Left kidney (tissue), 2 donors: ENCODE results near the gene PPP1R37. TPM values are rescaled to one million over a fixed set of nuclear protein-coding genes. Genes with fewer than 3 reads are reported as not detected.

Experiments
- DNase-seq: peaks from one replicate; pipeline ENCODE4 v3.0.0-alpha.2; 2013
- polyA plus RNA-seq: library from polyadenylated mRNA; unstranded; fragments of 120-200 nt; gene quantifications from one replicate; pipeline ENCODE4 v1.2.1, GENCODE V29; 2013; ENCODE audit not compliant: insufficient read length

PPP1R37 gene
- polyA plus RNA-seq, 1 donor, result 23.6 TPM

DNA sequence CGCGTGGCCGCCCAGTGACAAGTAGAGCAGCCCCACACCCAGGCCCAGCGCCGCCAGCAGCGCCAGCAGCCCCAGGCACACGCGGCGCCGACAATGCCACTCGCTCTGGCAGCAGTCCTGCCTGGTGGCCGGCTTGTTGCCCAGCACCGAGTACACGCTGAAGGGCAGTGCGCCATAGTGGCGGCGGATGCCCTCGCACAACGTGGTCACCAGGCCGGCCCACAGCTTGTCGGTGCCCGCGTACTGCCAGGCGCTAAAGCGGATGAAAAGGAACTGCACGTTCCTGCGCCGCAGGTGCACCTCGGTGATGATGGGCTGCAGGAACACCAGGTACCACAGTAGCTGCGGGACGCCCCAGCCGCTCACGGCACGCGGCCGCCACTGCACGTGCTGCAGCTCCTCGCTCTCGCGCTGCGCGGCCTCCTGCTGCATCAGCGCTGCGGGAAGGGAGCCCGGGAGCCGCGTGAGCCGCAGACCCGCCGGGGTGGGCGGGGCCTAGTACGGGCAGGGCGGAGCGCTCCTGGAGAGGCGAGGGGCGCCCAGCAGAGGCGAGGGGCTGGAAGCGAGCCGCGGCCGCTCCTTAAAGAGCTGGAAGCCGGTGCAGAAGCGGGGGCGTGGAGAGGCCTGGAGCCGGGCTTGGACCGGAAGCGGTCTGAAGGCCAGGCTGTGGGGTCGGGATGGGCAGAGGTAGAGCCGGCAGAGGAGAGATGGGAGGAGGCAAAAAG lies 60.5 kb downstream of the PPP1R37 start:
- DNase-seq, result no peak

GRCh38 chr19:45154064-45154827 lies 61.3 kb downstream of the PPP1R37 start:
- no peak for DNase-seq

- no peak for DNase-seq
Measured at GRCh38 chr19:45156011-45156630, 63.1 kb downstream of the PPP1R37 start.

GRCh38 chr19:45156751-45157150 lies 63.8 kb downstream of the PPP1R37 start:
- DNase-seq, result no peak

GRCh38 chr19:45158503-45159209 lies 65.7 kb downstream of the PPP1R37 start:
- DNase-seq, result no peak

GRCh38 chr19:45159210-45159970 lies 66.4 kb downstream of the PPP1R37 start:
- DNase-seq, result no peak

- DNase-seq, result no peak
Measured at GRCh38 chr19:45159971-45160324, 67.0 kb downstream of the PPP1R37 start.

DNA sequence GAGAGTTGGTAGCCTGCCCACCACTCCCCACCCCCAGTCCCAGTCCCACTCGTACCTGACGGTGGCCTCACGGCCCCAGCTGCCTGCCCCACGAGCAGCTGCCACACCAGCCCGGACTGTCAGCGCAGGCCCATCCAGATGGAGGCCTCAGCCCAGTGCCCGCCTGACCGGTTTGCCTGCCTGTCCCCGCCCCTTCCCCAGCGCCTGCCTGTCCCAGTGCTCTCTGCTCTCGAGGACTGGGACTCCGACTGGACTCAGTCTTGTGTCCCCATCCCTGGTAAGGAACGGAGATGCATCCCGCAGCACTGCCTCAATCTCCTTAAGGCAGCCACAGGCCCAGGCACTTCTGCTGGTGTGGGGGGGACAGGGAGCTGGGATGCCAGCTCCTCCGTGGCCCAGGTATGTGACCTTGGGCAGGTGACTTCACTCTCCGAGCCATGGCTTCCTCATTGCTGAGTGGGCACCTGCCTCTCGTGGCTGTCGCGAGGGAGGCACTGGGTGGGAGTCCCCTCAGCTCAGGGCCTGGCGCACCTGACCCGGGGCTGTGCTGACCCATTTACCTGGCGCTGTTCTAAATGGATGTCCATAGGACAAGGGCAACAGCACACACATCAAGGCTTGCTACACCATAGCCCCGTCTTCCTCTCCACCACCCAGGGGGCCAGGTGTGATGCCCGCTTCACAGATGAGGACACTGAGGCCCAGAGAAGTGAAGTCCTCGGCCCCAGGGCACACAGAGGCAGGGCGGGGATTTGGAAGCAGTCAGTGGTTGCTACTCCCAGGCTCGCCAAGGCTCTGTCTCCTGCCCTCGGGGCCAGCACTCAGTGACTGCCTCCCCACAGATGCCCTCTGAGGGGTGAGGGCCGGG lies 68.1 kb downstream of the PPP1R37 start, which contains the start of gene NKPD1:
NKPD1 (minus strand) TSS at position 113 of the 868 bp plus-strand sequence. CDS start 832 bp downstream, outside the sequence.
- no peak for DNase-seq

DNA sequence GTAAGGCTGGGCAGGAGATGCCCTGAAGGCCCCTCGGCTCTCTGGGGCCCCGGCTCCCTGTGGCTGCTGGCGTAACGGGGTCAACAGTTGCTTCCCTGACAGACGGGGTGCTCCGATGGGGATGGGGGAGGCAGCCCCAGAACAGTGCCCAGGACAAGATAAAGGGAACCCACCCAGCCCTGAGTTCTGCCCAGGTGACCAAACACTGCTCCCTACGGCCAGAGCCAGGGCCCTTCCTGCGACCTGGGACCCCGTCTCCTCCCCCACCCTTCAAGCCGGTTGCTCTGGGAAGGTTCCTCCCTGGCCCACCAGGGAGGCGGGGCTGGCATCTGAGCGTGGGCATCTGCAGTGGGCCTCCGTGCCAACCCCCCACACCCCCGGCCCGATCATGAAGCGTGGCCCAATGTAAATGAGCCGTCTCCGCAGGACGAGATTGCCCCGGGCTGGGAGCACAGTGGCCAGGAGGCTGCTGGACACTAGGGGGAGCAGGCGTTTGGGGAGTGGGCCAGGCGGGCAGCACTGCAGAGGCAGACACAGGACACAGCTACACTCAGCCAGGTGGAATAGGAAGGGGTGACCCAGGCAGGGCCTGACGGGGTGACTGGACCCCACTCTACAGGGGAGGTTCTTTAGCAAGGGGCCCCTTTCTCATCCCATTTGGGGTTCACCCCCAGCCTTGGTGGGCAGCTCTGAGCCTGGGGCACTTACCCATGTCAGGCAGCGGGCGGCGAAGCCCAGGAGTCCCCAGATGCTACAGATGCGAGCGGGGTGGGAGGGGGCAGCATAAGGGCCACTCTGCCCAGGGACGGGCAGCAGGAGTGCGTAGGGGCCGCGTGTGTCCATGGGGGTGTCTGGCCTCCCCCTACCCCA lies 69.0 kb downstream of the PPP1R37 start:
- DNase-seq, result no peak

DNA sequence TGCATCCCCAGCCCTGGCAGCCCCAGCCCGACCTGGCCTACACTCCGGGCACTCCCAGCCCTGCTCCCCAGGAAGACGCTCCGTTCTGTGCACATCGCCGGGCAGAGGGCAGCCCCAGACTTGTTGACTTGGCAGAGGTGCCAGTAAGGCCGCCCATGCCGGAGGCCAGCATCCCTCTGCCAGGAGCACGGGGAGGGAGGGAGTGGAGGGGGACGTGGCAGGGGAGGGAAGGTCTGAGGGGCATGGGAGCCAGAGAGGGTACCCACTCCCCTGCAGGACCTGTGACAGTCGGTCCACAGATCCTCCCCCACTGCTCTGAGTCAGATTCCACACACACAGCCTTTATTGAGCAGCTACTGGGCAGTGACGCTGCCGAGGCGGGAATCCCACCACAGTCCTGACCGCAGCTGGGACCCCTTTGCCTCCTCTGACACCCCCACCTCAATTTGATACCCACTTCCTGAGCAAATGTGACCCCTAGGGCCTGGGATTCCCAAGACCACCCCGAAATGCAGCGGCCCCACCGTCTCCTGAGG lies 69.7 kb downstream of the PPP1R37 start:
- no peak for DNase-seq

GRCh38 chr19:45163156-45163555 lies 70.2 kb downstream of the PPP1R37 start:
- DNase-seq, result no peak

- DNase-seq, result no peak
Measured at GRCh38 chr19:45163751-45164460, 70.9 kb downstream of the PPP1R37 start.

DNA sequence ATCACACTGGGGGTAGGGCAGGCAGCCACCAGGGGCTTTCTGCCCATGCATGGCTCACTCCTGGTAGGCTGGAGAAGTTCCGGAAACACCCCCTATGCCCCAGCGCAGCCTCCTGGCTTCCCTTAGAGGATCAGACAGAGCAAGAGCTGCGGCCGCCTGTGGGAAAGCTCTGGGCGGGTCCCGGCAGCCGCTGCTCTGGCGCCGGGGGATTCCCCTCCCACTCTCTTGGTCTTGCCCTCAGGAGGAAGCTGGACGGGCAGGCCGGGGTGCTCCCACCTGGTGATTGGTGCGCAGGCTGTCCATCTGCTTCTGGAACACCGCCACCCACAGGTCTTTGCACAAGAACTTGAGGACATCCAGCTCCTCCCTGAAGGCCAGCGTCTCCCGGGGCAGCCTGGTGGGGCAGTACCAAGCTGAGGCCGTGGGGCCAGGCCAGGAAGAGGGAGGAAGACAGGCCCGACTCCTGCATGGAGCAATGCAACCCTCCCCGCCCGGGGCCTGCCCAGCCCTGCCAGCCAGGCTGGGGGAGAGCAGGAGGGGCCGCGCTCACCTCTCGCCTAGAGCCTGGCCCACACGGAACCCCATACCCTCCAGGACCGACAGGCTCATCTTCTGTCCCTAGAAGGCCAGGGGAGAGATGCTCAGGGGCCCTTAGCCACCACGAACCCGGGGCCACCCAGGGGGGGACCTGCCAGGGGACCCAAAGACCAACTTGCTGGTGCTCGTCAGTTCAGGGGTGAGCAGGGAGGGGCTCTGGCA lies 71.8 kb downstream of the PPP1R37 start:
- no peak for DNase-seq

- no peak for DNase-seq
Measured at GRCh38 chr19:45166723-45167252, 73.8 kb downstream of the PPP1R37 start.

DNA sequence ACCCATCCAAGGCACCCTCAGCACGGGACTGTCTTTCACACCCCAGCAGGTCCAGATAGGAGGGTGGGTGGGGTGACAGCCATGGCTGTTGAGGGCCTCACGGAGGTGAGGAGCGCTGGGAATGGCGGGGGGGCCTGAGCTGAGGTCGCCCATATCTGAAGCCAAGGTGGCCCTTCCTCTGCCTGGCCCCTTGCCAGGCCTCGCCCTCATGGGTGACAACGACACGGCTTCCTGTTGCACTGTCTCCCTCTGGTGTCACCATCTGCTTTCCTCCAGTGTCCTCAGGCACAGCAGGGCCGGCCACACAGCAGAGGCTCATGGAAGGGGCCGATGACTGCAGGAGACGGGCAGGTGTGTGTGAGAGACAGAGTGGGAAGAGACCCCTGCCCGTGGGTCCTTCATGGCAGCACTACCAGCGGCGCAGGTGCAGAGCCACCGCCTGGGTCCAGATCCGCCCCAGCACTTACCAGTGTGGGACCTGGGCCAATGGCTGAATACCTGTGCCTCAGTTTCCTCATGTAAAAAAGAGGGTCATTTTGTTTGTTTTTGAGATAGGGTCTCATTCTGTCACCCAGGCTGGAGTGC lies 75.9 kb downstream of the PPP1R37 start:
- DNase-seq, result no peak

- no peak for DNase-seq
Measured at GRCh38 chr19:45169602-45170001, 76.6 kb downstream of the PPP1R37 start.
